HG03342 (cell line): Measurements from ENCODE around the gene MTCL1.
A peak's percentile ranks its signal among the peaks of the same experiment; 100 is the strongest.

Experiments used
- ATAC-seq: cut with Tn5 transposase; IDR thresholded peaks from one replicate; pipeline ENCODE4 v1.9.1; 2021; ENCODE audit warnings: mild to moderate bottlenecking, moderate library complexity; ENCODE audit not compliant: unreplicated experiment

Gene MTCL1

DNA sequence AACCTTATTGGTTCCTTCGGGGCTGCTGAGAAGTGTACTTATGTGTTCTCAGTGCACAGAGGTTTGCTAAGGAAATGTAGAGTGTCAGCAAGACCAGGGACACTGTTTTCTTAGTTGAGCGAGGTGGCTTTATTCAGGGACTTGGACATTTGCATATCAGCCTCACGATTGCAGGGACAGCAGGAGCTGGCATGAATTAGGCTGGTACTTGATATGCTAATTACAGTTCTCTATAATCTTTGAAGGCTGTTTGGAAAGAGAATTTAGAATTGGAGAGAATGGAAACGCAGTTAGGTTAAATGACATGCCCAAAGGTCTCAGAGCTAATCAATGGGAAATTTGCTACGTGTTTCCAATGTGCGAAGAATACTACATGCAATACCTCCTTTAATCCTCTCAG is 18.7 kb upstream of the MTCL1 start:
- no peak for ATAC-seq

DNA sequence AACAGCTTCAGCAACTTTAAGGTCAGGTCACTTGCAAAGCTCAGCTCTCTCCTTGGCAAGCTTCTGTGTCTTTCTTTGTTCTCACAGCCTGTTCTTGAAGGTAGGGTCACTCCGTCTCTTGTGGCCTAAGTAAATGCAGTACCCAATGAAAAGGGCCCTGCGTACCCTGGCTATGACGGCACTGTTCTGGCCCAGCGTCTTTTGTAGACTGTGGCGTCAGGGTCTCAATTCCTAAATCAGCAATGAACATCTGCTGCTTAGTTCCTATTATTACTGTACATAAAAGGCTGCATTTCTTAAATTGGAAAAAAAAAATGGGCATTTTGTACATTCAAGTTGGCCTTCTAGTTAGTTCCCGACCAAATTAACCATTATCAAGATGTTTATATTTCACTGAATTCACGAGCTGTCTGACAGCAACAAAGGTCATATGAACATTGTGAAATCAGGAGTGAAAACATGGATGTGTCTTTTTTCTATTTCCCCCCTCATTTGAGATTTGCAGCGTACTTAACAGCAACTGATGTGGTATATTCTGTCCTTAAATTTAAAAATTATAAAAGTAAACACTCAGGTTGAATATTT is 17.0 kb upstream of the MTCL1 start:
- ATAC-seq, result no peak

DNA sequence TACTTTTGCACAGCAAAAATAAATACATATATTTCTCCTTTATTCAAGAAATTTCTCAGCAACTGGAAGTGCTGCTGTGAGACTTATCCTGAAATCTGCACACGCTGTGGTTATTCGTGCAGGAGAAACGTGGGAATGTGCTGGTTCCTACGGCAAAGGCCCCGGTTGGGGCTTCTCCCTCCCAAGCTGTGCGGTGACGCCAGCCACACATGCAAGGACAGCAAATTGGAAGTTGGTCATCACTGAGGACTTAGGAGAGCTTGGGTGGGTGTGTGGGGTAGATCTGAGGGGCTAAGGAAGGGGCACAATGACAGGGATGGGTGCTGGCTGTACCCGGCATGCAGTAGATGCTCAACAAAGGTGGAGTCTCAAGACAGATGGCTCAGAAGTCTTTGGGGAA is 16.5 kb upstream of the MTCL1 start:
- no peak for ATAC-seq

DNA sequence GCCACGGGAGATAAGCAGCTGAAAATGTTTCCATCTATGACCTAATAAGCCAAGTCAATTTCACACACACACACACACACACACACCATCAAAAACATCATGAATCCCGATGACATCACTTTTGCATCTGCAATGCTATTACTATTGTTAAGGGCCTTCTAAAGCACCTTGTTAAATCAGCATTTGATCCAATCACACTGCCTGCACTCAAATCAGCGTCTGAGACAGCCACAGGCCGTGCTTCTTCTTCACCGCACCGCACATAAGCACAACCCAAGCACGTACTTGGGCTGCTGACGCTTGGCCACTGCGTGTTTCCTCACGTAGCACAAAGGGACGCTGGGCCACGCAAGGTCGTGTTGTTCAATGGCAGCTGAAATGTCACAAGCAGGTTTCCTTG is 15.8 kb upstream of the MTCL1 start:
- ATAC-seq, result no peak

DNA sequence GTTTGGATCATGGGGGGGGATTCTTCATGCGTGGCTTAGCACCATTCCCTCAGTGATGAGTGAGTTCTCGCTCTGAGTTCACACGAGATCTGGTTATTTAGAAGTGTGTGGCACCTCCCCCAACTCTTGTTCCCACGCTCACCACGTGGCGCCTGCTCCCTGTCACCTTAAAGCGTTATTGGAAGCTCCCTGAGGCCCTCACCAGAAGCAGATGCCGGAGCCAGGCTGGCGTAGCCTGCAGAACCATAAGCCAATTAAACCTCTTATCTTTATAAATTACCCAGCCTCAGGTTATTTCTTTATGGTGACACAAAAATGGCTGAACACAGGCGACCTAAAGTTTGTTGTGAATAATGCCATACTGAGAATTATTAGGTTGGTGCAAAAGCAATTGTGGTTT is 10.5 kb upstream of the MTCL1 start:
- ATAC-seq, result no peak

DNA sequence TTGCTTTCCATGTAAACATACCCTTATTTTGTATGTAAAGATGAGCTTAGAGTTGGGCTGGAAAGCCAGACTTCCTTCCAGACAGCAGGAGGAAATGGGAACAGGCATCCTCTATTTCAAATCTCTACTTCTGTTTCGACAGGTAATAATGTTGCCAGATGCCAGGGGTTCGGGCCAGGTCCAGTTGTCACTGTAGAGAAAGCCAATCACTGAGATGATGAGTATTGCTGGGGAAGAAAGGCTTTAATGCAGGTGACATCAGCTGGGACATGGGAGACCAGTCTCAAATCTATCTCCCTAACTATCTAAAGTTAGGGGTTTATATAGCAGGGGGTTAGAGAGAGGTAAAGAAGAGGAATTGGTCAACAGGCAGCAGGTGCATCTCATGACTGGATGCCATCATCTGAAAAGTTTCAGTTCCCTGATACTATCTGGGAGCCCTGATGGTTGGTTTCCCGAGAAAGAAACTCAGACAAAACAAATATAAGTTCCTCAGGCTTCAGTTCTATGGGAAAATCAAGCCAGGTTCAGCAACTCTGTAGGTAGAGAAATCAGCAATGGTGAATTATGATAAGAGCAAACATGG is 9.3 kb upstream of the MTCL1 start:
- peak; percentile 60 for ATAC-seq

DNA sequence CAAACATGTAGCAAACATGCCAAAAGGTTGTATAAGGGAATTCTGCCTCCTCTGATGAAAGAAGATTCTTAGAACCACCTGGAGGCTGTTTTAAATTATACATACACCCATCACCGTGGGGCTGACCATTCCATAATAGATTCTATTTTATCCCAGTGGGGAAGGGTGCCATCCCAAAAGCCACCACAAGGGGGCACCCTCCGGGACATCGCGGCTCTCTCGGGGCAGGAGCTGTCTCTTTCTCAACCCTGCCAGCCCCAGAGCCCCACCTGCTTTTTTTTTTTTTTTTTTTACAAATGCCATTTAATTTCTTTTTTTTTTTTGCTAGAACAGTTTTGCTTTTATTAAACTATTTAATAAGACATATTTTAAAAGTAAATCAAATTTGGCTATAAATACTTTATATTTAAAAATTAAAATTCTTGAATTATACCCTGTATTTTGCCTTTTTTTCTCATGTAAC is 8.6 kb upstream of the MTCL1 start:
- peak; percentile 66 for ATAC-seq

DNA sequence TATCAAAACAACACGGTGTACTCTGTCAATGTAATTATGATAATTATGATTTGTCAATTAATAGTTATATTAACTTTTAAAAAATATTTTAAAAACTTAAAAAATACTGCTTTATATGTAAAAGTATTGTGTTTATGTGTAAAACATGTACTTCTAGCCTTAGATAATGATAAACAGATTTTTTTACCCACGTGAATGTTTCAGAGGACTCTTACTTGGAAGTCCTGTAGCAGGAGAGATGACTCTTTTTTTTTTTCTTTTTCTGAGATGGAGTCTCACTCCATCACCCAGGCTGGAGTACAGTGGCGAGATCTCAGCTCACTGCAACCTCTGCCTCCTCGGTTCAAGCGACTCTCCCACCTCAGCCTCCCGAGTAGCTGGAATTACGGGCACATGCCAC is 6.2 kb upstream of the MTCL1 start:
- ATAC-seq, result no peak

DNA sequence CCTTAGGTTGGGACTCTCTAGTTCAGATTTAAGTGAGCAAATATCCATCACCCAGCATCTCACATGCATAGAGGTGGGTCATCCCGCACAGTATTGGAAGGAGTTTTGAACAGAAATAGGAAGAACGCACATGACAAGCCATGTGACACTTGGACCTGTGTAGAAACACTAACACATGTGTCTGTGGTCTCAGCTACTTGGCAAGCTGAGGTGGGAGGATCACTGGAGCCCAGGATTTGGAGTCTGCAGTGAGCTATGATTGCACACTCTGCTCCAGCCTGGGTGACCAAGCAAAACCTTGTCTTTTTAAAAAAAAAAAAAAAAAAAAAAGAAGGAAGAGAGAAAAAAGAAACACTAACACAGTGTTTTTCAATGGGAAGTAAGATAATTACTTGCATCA is 5.4 kb upstream of the MTCL1 start:
- ATAC-seq, result no peak

DNA sequence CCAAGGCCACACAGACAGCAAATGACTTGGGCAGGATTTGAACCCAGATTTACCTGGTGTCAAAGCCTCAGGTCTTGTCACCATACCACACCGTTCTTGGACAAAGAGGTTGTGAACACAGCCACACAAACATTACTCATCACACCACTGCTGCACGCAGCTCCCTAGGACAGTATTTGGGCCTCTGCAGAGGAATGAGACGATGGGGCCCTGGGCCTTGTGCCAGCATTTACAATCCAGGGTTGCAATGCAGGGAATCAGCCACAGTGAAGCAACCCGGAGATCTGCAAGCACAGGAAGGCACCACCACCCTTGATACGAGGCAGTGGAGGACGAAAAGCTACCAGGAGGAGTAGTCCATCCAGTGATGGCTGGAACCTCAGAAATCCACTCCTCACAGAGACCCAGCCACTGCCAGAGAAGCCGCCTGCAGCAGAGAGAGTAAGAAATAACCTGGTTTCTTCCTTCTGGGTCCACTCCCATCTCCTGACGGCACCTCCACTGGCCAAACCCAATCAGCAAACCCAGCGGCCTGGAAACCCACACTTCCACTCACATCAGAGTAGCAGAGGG is 3.7 kb upstream of the MTCL1 start:
- no peak for ATAC-seq

DNA sequence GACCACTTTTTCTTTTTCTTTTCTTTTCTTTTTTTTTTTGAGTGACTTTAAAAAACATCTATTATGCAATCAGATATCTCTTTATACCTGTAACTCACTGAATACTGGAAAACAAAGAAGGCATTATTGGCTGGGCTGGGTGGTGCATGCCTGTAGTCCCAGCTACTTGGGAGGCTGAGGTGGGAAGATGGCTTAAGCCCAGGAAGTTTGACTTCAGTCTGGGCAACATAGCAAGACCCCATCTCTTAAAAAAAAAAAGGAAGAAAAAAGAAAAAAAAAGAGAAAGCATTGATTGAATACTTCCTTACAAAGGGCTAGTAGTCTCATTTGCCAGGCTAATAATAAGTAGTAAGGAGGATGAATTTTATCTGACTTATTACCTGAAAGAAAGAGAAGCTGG is 2.7 kb upstream of the MTCL1 start:
- no peak for ATAC-seq

DNA sequence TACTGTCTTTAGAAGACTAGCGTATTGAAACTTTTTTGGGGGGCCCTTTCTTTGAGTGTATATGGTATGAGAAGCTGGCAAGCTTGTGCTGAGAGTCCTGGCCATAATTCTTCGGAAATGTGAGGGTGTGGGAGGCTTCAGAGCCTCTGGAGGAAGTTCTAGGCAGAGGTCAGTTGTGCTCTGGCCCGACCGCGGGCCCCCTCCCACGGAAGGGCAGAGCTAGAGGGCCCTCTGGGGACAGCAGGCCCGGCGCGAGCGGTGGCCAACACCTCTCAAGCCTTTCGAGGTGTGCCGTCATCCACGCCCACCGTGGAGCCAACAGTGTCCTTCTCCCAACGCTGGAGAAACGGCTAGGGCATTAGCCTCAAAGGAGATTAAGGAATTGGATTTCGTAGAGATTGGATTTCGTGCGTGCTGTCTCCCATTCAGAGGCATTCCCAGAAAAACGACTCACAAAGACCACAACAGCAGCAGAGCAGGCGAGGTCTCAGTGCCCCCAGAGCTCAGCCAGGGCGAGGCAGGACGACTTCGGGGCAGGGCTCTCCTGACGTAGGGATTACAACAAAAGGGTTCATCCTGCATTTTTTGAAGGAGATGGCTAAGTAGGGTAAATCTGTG is 2.2 kb upstream of the MTCL1 start:
- ATAC-seq, result no peak

DNA sequence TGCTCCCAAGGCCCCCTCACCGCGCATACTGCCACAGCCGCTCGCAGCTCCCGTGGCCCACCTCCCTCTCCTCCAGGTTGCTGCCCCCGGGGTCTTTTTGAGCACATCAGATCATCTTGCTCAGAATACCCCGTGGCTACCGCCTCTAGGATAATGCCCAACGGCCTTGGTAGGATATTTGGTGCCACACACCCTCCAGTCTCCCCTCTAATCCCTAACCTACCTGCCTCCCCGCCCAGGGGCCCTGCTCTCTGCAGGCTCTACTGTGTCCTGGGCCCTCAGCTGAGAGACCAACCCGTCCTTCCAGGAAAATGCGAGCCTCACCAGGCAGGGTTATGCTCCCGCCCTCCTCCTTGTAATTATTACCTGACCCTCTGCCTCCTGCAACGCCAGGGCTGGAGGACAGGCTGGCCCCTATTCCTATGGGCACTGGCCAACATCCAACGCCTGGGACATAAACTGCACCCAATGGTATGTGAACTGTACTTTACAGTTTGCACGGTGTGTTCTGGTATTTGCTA is 1.5 kb upstream of the MTCL1 start:
- no peak for ATAC-seq

DNA sequence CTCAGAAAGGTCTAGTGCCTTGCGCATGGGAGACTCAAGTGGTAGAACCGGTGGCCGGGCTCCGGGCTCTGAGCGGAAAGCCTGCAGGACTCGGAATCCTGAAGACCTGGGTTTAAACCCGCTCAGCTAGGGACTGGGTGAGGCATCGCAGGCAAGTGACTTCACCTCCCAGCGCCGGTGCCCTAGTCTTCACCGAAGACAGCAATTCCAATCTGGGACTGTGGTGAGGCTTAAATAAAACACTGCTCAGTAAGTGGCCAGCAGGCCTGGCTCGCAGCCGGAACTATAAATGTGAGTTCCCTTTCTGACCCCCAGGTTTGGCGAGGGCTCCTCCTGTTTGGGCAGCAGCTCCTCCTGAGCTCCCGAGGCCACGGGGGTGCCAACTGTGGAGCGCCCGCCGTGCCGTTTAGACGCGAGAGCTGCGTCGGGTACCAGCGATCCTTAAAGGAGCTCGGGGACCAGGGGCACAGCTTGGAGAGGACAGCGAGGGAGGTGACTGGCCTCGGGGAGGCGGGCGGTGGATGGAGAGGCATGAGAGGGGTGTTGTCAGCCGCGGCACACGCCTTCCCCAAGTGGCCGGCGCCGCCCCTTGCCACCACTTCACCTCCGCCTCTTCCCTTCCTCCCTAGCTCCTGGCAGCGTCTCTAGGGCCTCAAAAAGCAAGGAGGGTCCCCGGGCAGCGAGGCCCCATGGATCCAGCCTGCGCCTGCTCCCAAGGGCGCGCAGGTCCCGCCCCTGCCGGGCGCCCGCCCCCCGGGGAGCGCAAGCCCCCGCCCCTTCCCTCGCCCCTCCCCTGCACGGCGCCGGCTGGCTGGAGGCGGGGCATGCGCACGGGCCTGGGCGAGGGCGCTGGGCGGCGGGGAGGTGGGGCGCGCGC is 757 bp upstream of the MTCL1 start:
- ATAC-seq, result peak; percentile 80

DNA sequence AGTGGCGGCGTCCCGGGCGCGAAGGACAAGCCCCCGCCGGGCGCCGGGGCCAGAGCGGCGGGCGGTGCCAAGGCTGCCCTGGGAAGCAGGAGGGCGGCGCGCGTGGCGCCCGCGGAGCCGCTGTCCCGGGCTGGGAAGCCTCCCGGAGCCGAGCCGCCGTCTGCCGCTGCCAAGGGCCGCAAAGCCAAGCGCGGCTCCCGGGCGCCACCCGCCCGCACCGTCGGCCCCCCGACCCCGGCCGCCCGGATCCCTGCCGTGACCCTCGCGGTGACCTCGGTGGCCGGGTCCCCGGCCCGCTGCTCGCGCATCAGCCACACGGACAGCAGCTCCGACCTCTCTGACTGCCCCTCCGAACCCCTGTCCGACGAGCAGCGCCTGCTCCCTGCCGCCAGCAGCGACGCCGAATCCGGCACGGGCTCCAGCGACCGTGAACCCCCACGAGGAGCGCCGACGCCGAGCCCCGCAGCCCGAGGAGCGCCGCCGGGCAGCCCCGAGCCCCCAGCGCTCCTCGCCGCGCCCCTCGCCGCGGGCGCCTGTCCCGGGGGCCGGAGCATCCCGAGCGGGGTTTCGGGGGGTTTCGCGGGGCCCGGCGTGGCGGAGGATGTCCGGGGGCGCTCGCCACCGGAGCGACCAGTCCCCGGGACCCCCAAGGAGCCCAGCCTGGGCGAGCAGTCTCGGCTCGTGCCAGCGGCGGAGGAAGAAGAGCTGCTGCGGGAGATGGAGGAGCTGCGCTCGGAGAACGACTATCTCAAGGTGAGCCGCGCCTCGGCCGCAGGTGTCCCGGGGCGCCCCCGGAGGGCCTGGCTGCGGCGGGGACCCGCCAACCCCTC is 820 bp downstream of the MTCL1 start:
- ATAC-seq, result peak; percentile 6

DNA sequence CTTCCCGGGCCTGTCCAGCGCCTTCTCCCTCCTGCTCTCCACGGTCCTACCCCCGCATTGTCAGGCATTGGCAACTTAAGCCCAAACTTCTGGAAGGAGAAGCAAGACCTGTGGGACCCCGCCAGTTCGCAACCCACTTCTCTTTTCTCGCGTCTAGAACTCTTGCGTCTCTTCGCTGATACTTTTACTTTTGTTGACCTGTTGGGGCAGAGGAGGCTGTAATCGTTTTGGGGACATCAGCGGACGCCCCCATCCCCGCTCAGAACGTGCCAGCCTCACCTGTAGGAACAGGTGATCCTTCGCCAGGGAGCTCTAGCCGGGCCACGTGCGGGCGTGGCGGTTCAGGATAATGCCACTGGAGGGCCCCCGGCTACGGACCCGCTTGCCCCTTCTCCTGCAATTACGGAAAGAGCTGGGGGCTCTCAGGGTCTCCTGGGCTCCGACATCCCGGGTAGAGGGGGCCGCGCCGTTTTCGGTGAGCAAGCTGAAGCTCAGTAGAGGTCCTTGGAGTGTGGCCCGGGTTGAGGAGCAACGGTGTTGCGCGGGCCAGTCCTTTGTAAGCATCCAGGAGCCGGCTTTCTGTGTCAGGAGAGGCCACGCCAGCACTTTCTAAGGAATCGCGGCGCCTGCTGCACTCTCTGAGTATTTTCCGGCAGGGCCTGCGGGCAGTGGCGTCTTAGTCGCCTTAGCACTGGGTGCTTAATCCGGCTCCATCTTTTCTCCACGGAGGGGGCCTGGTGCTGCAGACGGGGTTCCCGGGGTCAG is 1.6 kb downstream of the MTCL1 start:
- no peak for ATAC-seq

DNA sequence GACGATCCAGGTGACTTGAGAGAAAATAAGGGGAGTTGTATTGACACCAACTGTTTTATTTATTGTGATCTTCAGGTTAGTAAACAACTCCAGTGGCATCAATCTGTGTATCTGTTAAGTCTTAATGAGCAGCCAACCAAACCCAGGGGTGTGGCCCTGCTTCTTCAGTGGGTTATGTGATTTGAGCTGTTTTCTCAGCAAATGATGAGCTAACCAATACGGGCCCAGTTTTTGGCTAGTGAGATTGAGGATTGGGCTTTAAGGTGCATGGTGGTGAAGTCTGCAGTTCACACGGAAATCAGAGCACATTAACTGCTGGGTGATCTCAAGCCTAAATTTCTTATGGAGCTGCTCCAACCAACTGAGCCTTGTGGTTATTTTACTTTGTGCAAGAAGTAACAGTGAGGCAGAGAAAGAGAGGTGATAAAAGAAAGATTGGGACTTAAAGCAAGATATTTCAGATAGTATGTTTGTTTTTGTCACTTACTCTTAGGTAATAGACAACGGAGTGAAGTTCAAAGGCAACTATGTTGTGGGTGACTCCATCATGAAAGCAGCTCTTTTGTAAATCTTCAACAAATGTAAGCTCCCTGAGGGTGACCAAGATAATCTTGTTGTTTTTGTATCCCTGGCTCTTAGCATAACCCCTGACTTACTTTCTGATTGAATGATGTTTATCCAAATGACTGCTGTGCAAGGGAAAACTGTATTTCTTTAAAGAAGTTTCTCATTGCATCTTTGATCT is 2.4 kb downstream of the MTCL1 start:
- no peak for ATAC-seq

DNA sequence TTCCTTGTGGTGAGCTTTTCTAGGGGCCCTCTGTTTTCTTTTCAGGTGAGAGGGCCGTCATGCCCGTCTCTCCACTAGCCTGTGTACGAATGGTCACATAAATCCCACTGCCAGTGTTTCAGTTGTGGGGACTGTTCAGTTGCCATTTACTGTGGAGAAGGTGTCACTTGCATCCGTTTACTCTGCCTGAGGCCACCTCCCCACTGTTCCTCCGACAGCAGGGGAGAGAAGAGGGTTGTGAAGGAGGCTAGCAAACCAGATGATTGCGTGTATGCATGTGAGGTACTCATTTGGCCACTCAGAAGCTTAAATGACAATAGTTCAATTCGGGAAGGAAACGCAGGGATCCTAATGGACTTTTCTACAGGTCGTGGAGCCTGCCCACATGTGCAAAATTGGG is 3.3 kb downstream of the MTCL1 start:
- no peak for ATAC-seq
